ENCODE measurements around the gene MARCHF2.
"Not testable (repeated sequence)": the region's sequence is repeated elsewhere in the genome, so short reads cannot be mapped to it uniquely, and the experiment has no call there.

Gene MARCHF2, protein sequence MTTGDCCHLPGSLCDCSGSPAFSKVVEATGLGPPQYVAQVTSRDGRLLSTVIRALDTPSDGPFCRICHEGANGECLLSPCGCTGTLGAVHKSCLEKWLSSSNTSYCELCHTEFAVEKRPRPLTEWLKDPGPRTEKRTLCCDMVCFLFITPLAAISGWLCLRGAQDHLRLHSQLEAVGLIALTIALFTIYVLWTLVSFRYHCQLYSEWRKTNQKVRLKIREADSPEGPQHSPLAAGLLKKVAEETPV

DNA sequence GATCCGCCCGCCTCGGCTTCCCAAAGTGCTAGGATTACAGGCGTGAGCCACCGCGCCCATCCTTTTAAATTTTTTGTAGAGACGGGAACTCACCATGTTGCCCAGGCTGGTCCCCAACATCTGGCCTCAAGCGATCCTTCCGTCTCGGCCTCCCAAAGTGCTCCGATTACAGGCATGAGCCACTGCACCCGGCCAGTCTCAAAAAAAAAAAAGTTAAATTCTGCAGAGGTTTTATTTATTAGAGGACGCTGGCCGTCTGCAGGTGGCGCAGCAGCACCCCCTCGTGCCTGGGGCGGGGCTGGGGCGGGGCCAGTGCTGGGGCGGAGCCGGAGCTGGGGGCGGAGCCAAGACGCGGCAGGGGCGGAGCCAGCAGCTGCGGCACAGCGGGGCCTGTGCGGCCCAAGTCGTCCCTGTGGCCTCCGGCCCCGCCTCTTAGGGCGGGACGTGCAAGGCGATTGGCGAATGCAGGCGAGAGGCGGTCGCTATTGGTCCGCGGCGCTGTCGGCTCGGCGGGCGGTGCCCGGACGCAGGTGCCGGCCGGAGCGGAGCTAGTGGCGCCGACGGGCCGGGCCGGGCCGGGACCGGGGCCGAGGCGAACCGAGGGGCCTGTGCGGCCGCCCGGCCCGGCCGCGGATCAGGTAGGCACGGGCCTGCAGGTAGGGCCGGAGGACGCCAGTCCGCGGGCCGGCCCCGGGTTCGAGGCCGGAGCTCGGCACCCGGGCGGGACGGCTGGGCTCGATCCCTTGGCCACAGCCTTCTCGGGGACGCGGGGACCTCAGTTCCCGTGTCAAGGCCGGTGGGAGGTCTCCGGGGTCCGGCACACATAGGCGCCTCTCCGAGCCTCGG lies at the start of gene MARCHF2:
Gene MARCHF2 (plus strand): TSS at position 523 of the 846 bp plus-strand sequence. CDS start 8,536 bp downstream, outside the sequence.
- in situ Hi-C loops (cut with HindIII; ENCODE audit: low sequenced_read_pairs), result no loop called here

DNA sequence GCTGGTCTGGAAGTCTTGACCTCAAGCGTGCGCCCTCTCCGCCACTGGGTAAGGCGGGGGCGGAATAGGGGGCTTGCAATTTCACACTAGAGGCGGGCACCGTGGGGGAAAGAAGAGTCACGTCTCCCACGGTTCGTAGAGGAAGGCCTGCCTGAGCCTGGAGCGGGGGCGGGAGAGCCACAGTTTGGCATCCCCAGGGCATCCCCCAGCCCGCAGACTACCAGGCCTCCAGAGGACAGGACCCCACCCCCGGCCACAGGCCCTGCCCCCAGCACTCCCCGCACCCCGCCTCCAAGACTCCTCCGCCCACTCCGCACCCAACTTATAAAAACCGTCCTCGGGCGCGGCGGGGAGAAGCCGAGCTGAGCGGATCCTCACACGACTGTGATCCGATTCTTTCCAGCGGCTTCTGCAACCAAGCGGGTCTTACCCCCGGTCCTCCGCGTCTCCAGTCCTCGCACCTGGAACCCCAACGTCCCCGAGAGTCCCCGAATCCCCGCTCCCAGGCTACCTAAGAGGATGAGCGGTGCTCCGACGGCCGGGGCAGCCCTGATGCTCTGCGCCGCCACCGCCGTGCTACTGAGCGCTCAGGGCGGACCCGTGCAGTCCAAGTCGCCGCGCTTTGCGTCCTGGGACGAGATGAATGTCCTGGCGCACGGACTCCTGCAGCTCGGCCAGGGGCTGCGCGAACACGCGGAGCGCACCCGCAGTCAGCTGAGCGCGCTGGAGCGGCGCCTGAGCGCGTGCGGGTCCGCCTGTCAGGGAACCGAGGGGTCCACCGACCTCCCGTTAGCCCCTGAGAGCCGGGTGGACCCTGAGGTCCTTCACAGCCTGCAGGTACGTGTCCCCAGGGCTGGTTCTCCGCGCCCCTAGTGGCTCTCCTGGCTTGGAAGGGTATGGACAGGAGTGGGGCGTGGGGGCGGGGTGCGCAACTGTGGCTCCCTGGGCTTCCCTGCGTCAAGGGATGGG lies 49.0 kb upstream of the MARCHF2 start, which contains the start of gene ANGPTL4:
Gene ANGPTL4 (plus strand): TSS at position 353 of the 969 bp plus-strand sequence. CDS start 167 bp downstream, at position 520.
- in situ Hi-C loops (cut with HindIII; ENCODE audit: low sequenced_read_pairs), result no loop called here

DNA sequence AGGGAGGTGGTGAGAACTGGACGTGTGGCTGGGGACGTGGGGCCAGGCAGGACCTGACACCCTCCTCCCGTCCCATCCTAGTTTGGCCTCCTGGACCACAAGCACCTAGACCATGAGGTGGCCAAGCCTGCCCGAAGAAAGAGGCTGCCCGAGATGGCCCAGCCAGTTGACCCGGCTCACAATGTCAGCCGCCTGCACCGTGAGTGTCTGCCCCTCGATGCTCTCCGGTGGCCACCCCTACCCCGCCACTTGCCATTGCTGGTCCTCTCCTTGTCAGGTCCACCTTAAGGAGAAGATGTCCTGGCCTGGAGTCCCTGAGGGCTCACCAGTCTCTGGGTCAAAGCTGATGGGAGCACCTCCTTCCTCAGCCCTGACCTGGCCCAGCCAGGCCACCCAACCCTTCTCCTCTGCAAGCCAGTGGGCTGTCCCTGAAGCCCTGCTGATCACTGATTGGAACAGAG lies 47.0 kb upstream of the MARCHF2 start:
- in situ Hi-C loops (cut with HindIII; ENCODE audit: low sequenced_read_pairs), result no loop called here

DNA sequence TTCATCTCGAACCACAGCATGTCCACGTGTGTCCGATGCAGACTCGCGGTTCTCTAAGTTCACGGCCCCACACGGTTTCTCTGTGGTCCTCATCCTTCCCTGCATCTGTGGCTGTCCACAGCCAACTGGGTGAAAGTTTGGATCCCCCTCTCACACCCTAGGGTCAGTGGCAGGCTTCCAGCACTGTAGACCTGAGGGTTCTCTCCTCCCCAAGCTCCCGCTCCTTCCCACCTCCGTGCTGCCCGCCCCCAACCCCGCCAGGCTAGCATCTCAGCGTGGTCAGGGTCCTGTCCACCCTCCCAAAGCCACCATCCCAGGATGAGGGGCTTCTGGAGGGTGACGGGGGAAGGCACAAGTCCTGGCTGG lies 46.2 kb upstream of the MARCHF2 start:
- in situ Hi-C loops (cut with HindIII; ENCODE audit: low sequenced_read_pairs), result no loop called here

DNA sequence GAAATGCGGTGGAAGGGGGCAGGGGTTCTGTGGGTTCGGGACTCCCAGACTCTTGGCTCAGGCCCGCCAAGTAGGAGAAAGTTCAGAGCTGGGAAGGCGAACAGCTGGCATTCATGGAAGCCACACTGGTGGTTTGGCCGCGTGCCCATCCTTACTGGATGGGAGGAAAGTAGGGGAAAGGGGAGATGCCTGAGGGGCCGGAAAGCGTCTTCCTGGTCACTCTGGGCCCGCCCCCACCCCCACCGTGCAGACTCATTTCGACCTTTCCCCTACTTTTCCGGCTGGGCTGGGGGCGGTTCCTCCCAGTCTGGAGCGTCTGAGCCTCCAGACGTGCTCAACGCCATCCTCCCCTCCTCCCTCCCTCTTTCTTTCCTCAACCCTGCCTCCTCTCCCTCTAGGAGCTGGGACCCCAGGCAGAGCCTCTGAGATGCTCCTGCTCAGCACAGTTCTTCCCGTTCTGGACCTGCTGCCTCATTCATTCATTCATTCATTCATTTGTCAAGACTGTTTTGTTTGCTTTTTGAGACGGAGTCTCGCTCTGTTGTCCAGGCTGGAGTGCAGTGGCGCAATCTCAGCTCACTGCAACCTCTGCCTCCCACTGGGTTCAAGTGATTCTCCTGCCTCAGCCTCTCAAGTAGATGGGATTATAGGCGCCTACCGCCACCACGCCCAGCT lies 45.6 kb upstream of the MARCHF2 start:
- in situ Hi-C loops (cut with HindIII; ENCODE audit: low sequenced_read_pairs), result no loop called here

DNA sequence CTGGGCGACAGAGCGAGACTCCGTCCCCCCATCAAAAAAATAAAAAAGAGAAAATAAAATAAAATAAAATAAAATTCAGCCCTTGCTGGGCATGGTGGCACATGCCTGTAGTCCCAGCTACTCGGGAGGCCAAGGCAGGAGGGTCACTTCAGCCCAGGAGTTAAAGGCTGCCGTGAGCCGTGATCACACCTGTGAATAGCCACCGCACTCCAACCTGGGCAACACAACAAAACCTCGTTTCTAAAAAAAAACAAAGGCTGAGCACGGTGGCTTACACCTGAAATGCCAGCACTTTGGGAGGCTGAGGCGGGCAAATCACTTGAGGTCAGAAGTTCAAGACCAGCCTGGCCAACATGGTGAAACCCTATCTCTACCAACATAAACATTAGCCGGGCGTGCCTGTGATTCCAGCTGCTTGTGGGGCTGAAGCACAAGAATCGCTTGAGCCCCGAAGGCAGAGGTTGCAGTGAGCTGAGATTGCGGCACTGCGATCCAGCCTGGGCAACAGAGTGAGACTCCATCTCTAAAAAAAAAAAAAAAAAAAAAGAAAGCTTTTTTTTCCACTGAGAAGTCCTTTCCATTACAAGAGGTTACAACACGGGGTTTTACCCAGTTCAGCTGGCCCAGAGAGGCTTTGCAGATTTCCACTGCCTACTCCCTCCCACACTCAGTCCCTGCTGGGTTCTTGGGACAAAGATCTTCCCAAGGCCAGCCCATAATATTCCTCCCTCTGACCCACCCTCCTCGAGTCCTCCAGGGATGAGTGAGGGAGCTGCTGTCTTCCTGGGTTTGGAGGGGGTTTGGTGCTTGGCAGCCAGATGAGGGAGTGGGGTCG lies 42.7 kb upstream of the MARCHF2 start:
- in situ Hi-C loops (cut with HindIII; ENCODE audit: low sequenced_read_pairs), result loop anchor here (5.0 kb wide), 1 partner anchor 77 kb away; no protein-coding TSS in a partner anchor

DNA sequence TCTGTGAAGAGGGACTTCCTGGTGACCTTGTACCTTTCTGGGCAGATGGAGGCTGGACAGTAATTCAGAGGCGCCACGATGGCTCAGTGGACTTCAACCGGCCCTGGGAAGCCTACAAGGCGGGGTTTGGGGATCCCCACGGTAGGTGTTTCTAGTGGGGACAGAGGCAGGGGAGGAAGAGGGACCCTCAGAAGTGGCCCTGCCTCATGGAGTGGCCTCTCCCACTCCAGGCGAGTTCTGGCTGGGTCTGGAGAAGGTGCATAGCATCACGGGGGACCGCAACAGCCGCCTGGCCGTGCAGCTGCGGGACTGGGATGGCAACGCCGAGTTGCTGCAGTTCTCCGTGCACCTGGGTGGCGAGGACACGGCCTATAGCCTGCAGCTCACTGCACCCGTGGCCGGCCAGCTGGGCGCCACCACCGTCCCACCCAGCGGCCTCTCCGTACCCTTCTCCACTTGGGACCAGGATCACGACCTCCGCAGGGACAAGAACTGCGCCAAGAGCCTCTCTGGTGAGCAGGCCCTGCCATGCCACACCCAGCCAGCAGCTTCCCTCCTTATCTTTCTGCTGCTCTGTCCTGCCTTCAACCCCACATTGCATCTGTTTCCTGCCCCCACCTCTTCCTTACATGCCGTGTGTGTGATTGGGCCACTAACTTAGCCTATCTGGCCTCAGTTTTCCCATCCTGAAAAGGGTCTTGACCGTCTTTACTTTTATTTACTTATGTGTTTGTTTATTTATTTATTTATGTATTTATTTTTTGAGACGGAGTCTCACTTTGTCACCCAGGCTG lies 41.9 kb upstream of the MARCHF2 start:
- in situ Hi-C loops (cut with HindIII; ENCODE audit: low sequenced_read_pairs), result loop anchor here (5.0 kb wide), 1 partner anchor 76 kb away; no protein-coding TSS in a partner anchor

DNA sequence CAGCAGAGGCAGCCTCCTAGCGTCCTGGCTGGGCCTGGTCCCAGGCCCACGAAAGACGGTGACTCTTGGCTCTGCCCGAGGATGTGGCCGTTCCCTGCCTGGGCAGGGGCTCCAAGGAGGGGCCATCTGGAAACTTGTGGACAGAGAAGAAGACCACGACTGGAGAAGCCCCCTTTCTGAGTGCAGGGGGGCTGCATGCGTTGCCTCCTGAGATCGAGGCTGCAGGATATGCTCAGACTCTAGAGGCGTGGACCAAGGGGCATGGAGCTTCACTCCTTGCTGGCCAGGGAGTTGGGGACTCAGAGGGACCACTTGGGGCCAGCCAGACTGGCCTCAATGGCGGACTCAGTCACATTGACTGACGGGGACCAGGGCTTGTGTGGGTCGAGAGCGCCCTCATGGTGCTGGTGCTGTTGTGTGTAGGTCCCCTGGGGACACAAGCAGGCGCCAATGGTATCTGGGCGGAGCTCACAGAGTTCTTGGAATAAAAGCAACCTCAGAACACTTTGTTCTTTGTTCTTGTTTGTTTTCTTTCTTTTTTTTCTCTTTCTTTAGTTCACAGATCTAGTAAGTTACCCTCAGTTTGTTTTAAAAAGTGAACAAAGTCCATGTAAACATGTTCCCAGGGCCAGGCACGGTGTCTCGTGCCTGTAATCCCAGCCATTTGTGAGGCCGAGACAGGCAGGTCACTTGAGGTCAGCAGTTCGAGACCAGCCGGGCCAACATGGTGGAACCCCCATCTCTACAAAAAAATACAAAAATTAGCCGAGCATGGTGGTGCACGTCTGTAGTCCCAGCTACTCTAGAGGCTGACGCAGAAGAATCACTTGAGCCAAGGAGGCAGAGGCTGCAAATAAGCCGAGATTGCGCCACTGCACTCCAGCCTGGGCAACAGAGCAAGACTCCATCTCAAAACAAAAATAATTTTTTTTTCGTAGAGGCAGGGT lies 39.0 kb upstream of the MARCHF2 start:
- in situ Hi-C loops (cut with HindIII; ENCODE audit: low sequenced_read_pairs), result loop anchor here (5.0 kb wide), 1 partner anchor 73 kb away; no protein-coding TSS in a partner anchor

DNA sequence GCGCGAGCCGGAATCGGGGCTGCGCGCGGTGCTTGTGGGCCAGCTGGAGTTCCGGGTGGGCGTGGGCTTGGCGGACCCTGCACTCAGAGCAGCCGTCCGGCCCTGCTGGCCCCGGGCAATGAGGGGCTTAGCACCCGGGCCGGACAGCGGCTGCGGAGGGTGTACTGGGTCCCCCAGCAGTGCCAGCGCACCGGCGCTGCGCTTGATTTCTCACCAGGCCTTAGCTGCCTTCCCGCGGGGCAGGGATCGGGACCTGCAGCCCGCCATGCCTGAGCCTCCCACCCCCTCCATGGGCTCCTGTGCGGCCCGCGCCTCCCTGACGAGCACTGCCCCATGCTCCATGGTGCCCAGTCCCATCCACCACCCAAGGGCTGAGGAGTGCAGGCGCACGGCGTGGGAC lies 37.3 kb upstream of the MARCHF2 start:
- in situ Hi-C loops (cut with HindIII; ENCODE audit: low sequenced_read_pairs), result not testable (repeated sequence)

DNA sequence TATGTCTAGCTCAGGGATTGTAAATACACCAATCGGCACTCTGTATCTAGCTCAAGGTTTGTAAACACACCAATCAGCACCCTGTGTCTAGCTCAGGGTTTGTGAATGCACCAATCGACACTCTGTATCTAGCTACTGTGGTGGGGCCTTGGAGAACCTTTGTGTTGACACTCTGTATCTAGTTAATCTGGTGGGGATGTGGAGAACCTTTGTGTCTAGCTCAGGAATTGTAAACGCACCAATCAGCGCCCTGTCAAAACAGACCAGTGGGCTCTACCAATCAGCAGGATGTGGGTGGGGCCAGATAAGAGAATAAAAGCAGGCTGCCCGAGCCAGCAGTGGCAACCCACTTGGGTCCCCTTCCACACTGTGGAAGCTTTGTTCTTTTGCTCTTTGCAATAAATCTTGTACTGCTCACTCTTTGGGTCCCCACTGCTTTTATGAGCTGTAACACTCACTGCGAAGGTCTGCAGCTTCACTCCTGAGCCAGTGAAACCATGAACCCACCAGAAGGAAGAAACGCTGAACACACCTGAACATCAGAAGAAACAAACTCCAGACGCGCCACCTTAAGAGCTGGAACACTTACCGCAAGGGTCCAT lies 36.6 kb upstream of the MARCHF2 start:
- in situ Hi-C loops (cut with HindIII; ENCODE audit: low sequenced_read_pairs), result not testable (repeated sequence)

DNA sequence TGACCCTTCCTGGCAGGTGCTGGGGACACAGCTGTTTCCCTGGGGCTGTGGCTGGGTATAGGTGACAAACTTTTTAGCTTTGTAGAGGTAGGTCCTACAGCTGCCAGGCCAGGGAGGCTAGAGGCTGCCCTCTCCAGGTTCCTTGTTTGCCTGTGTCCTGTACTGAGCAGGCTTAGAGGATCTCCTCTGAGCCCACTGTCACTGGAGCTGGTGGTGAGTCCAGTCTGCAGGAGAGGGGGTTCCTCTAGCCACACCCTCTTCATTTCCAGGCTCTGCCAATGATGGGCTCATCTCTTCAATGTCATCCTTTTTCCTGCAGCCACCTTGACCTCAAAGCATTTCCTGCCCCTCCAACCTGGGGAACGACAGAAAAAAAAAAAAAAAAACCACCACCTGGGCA lies 35.5 kb upstream of the MARCHF2 start:
- in situ Hi-C loops (cut with HindIII; ENCODE audit: low sequenced_read_pairs), result no loop called here

DNA sequence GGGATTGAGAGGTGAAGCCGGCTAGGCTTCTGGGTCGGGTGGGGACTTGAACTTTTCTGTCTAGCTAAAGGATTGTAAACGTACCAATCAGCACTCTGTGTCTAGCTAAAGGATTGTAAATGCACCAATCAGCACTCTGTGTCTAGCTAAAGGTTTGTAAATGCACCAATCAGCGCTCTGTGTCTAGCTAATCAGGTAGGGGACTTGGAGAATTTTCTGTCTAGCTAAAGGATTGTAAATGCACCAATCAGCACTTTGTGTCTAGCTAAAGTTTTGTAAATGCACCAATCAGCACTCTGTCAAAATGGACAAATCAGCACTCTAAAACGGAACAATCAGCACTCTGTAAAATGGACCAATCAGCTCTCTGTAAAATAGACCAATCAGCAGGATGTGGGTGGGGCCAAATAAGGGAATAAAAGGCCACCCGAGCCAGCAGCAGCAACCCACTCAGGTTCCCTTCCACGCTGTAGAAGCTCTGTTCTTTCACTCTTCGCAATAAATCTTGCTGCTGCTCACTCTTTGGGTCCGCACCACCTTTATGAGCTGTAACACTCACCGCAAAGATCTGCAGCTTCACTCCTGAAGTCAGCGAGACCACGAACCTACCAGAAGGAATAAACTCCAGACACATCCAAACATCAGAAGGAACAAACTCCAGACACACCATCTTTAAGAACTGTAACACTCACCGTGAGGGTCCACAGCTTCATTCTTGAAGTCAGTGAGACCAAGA lies 33.8 kb upstream of the MARCHF2 start:
- in situ Hi-C loops (cut with HindIII; ENCODE audit: low sequenced_read_pairs), result not testable (repeated sequence)

DNA sequence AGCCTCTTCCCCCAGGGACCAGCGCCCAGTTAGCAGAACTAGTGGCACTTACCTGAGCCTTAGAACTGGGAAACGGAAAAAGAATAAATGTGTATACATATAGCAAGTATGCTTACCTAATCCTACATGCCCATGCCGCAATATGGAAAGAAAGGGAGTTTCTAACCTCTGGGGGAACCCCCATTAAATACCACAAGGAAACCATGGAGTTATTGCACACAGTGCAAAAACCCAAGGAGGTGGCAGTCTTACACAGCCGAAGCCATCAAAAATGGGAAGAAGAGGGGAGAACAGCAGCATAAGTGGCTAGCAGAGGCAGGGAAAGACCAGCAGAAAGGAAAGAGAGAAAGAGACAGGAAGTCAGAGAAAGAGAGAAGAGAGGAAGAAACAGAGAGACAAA lies 28.5 kb upstream of the MARCHF2 start:
- in situ Hi-C loops (cut with HindIII; ENCODE audit: low sequenced_read_pairs), result not testable (repeated sequence)

DNA sequence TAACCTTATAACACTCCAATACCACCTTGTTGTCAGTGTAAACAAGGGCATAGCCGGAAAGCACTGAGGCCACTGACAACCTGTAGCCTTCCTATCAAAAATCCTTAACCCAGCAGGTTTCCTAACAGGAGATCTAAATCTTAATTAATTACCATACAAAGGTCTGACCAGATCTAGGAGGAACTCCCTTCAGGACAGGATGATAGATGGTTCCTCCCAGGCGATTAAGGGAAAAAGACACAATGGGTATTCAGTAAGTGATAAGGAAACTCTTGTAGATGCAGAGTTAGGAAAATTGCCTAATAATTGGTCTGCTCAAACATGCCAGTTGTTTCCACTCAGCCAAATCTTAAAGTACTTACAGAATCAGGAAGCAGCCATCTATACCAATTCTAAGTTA lies 28.0 kb upstream of the MARCHF2 start:
- in situ Hi-C loops (cut with HindIII; ENCODE audit: low sequenced_read_pairs), result not testable (repeated sequence)

DNA sequence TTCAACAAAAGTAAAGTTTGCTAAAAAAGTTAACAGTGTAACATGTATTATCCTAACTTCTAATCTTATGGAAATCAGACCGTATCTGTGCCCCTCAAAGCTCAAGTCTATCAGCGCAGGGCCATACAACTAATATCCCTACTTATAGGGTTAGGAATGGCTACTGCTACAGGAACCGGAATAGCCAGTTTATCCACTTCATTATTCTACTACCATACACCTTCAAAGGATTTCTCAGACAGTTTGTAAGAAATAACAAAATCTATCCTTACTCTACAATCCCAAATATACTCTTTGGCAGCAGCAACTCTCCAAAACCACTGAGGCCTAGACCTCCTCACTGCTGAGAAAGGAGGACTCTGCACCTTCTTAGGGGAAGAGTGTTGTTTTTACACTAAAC lies 27.5 kb upstream of the MARCHF2 start:
- in situ Hi-C loops (cut with HindIII; ENCODE audit: low sequenced_read_pairs), result not testable (repeated sequence)

DNA sequence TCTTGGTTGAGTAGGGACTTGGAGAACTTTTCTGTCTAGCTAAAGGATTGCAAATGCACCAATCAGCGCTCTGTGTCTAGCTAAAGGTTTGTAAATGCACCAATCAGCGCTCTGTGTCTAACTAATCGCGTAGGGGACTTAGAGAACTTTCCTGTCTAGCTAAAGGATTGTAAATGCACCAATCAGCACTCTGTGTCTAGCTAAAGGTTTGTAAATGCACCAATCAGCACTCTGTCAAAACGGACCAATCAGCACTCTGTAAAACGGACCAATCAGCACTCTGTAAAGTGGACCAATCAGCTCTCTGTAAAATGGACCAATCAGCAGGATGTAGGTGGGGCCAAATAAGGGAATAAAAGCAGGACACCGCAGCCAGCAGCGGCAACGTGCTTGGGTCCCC lies 26.7 kb upstream of the MARCHF2 start:
- in situ Hi-C loops (cut with HindIII; ENCODE audit: low sequenced_read_pairs), result not testable (repeated sequence)
